HepG2 (cell line): ENCODE measurements around the gene CRLF3. TPM values are rescaled to one million over a fixed set of nuclear protein-coding genes. Genes with fewer than 3 reads are reported as not detected.
A peak's percentile ranks its signal among the peaks of the same experiment; 100 is the strongest.
"Not testable (repeated sequence)": the region's sequence is repeated elsewhere in the genome, so short reads cannot be mapped to it uniquely, and the experiment has no call there.

Experiments
- ATAC-seq: fragments of 200-7000 bp; cut with Tn5 transposase; 3 replicates; pipeline ENCODE4 v1.9.1; 2020; ENCODE audit warnings: mild to moderate bottlenecking, moderate library complexity
- BruUV-seq: library from RNA; stranded (reverse); fragments of 400-500 nt; replicated peaks from 2 replicates; lab custom pipeline; 2021; lab: Mats Ljungman, UMichigan
- CTCF ChIA-PET: fragments of 300-600 bp; formaldehyde crosslinking; extraction: SDS; loops from one replicate; lab custom pipeline; 2021; ENCODE audit warnings: low total read pairs, inconsistent platforms, low intra/inter-chr PET ratio; lab: Yijun Ruan, JAX
- POLR2A ChIA-PET: fragments of 350-600 bp; sonication (Branson Sonifier 250); formaldehyde crosslinking; loops from one replicate; lab custom pipeline; 2020; ENCODE audit warnings: antibody characterized with exemption, inconsistent platforms; lab: Yijun Ruan, JAX
- DNase-seq: peaks from one replicate; pipeline ENCODE4 v3.0.0-alpha.2; 2015; ENCODE audit warnings: low spot score
- FAIRE-seq: peaks from 3 replicates; lab custom pipeline; 2011; peaks lifted over from hg19 to GRCh38; lab: Jason Lieb, UNC
- H2AFZ ChIP-seq: one replicate; pipeline ENCODE4 v1.6.1; 2011; ENCODE audit warnings: low read length, inconsistent platforms
- H3K27ac ChIP-seq: fragments of 300-600 bp; 3 replicates; pipeline ENCODE4 v1.8.0; 2011; ENCODE audit warnings: mixed run types, mild to moderate bottlenecking, mixed read lengths, low read length, inconsistent platforms; ENCODE audit not compliant: insufficient read depth; ENCODE audit errors: extremely low read length
- H3K27me3 ChIP-seq, 2 experiments: fragments of 200-600 bp in 1 of 2; 2 replicates in 1 of 2; 3 replicates in 1 of 2; pipeline versions ENCODE4 v1.6.0 to v1.8.0; 2011; ENCODE audit warnings: low read length in 2 of 2, mild to moderate bottlenecking in 2 of 2, moderate library complexity in 2 of 2, inconsistent platforms in 1 of 2; ENCODE audit not compliant: insufficient read depth in 2 of 2, control insufficient read depth in 1 of 2
- H3K36me3 ChIP-seq, 2 experiments: fragments of 200-600 bp in 1 of 2; replicated peaks in 1 of 2; 2 replicates in 1 of 2; 3 replicates in 1 of 2; pipeline versions ENCODE4 v1.5.1 to v1.8.0; 2011; ENCODE audit warnings: low read length in 2 of 2, inconsistent platforms in 1 of 2; ENCODE audit not compliant: insufficient read depth in 2 of 2, control insufficient read depth in 1 of 2
- H3K4me1 ChIP-seq: 2 replicates; pipeline ENCODE4 v1.5.1; 2012; ENCODE audit warnings: low read length, inconsistent platforms; ENCODE audit not compliant: insufficient read depth
- H3K4me2 ChIP-seq: 2 replicates; pipeline ENCODE4 v1.6.0; 2011; ENCODE audit warnings: low read depth, low read length, inconsistent platforms
- H3K4me3 ChIP-seq, 3 experiments: fragments of 200-600 bp in 1 of 3; sonication (generic), shearing (Covaris generic) in 1 of 3; replicated peaks in 1 of 3; 2 replicates each; pipeline ENCODE4 v1.5.1; 2011 to 2016; ENCODE audit warnings: low read length in 3 of 3, inconsistent platforms in 2 of 3, low read depth in 2 of 3, mild to moderate bottlenecking in 2 of 3, control low read depth in 1 of 3, mixed read lengths in 1 of 3; ENCODE audit not compliant: insufficient read depth in 1 of 3
- H3K79me2 ChIP-seq: one replicate; pipeline ENCODE4 v1.6.1; 2011; ENCODE audit warnings: low read length, inconsistent platforms; ENCODE audit not compliant: insufficient read depth
- H3K9ac ChIP-seq: 2 replicates; pipeline ENCODE4 v1.6.0; 2011; ENCODE audit warnings: mild to moderate bottlenecking, low read depth, low read length, inconsistent platforms; ENCODE audit not compliant: insufficient read depth
- H3K9me3 ChIP-seq: 2 replicates; pipeline ENCODE4 v1.5.1; 2012; ENCODE audit warnings: mild to moderate bottlenecking, low read length
- H4K20me1 ChIP-seq: 2 replicates; pipeline ENCODE4 v1.6.0; 2011; ENCODE audit warnings: inconsistent platforms, mild to moderate bottlenecking, low read length, moderate library complexity; ENCODE audit not compliant: insufficient read depth
- RBM22 ChIP-seq: fragments of 200-400 bp; formaldehyde crosslinking; optimal IDR thresholded peaks from 2 replicates; pipeline ENCODE3; 2017; ENCODE audit warnings: mild to moderate bottlenecking, low read length, moderate library complexity
- ZNF136 ChIP-seq: sonication (generic); formaldehyde crosslinking; IDR thresholded peaks from 2 replicates; pipeline ENCODE4 v1.8.1; 2022; ENCODE audit warnings: low read depth, mild to moderate bottlenecking, moderate library complexity, missing genetic modification reagents
- WGBS: methylation state at CpG from one replicate; pipeline ENCODE4 v1.1.6; 2017; ENCODE audit warnings: low lambda C conversion rate; 5-methylcytosine and 5-hydroxymethylcytosine counted together
- in situ Hi-C: cut with HindIII; loops from 2 replicates; pipeline ENCODE4 v1.10.0; 2017; ENCODE audit warnings: low pct_unique_long_range_greater_than_20kb; ENCODE audit not compliant: extremely low pct_ligation_motif_present
- intact Hi-C: fragments of 100-400 bp; cut with micrococcal nuclease; formaldehyde crosslinking; loops from one replicate; pipeline ENCODE4 v1.10.0; 2022; ENCODE audit not compliant: unreplicated experiment
- polyA plus RNA-seq, 8 experiments: library from polyadenylated mRNA; depleted of rRNA in 3 of 8; stranded (reverse) in 7 of 8; unstranded in 1 of 8; fragments of >200 nt; fragmentation: Illumina TruSeq in 4 of 8; extraction: Trizol in 4 of 8; gene quantifications; 2 replicates each; pipeline versions ENCODE4 v1.2.1 to v1.2.3, GENCODE V29; 2011 to 2016; ENCODE audit warnings: low read depth in 4 of 8, missing spikeins in 1 of 8, mixed read lengths in 1 of 8; ENCODE audit not compliant: insufficient read depth in 1 of 8
- total RNA-seq, 5 experiments: library from RNA; depleted of rRNA; stranded (reverse); fragments of >200 nt; fragmentation: Illumina TruSeq; extraction: Trizol; gene quantifications; 2 replicates each; pipeline ENCODE4 v1.2.3, GENCODE V29; 2016; ENCODE audit warnings: low read depth in 1 of 5

CRLF3 gene
- total and polyA plus RNA-seq, 2 of the 13 experiments (the other 11 are each of a cell fraction or from before 2014, with no cell fraction given) = 6.4 to 9.1 TPM

GRCh38 chr17:30780343-30780742, 44.1 kb downstream of the CRLF3 start:
- no TSS peak for BruUV-seq
- Histone ChIP-seq H3K4me3 (no peak overlapping the region), H3K27ac (no peak overlapping the region), H2AFZ (no peak overlapping the region)
- POLR2A ChIA-PET = no interaction called here
- CTCF ChIA-PET = no interaction called here
- TF ChIP-seq RBM22 (peak; percentile 31), ZNF136 (CRISPR knock-in tag) (no peak)
- TF ChIP-seq, all 625 proteins: peak for 1
- in situ Hi-C loops (no loop called here), intact Hi-C loops (no loop called here)
- Histone ChIP-seq H4K20me1 (no peaks in the 10 kb centered on the region), H3K9ac (no peak overlapping the region), H3K27me3 (no peaks in the 10 kb centered on the region), H3K4me2 (no peak overlapping the region), H3K9me3 (no peaks in the 10 kb centered on the region), H3K36me3 (peaks cover 0 to 1% of the 10 kb centered on the region in 2 experiments; a peak in 1 of 5 replicates), H3K79me2 (no peaks in the 10 kb centered on the region), H3K4me1 (no peaks in the 10 kb centered on the region)
- 96% methylated on average over 6 of the region's 6 CpGs for WGBS
- no peak for FAIRE-seq
- ATAC-seq = no peak
- DNase-seq = no peak

- H3K79me2 ChIP-seq, H3K4me1 ChIP-seq, H3K27ac ChIP-seq, DNase-seq, H3K27me3 ChIP-seq, H3K4me3 ChIP-seq, H3K9me3 ChIP-seq, H3K4me2 ChIP-seq, BruUV-seq, CTCF ChIA-PET, FAIRE-seq, in situ Hi-C loops, POLR2A ChIA-PET, H3K9ac ChIP-seq, ATAC-seq, H4K20me1 ChIP-seq, H2AFZ ChIP-seq: not testable (repeated sequence)
- intact Hi-C loops = loop anchor here (2.0 kb wide), 1 partner anchor 14 kb away; no protein-coding TSS in a partner anchor
- WGBS = 93% methylated on average over 3 of the region's 3 CpGs
- peaks cover 0 to 26% of the 10 kb centered on the region in 2 experiments; a peak in 3 of 5 replicates for H3K36me3 ChIP-seq
Measured at GRCh38 chr17:30768771-30769170, 55.7 kb downstream of the CRLF3 start.

- H4K20me1 ChIP-seq, H3K27ac ChIP-seq, DNase-seq, H3K9me3 ChIP-seq, H3K27me3 ChIP-seq, H3K4me1 ChIP-seq, FAIRE-seq, H3K4me2 ChIP-seq, in situ Hi-C loops, H3K9ac ChIP-seq, POLR2A ChIA-PET, CTCF ChIA-PET, H2AFZ ChIP-seq, ATAC-seq, H3K4me3 ChIP-seq, BruUV-seq, H3K79me2 ChIP-seq: not testable (repeated sequence)
- intact Hi-C loops = loop anchor here (2.0 kb wide), 1 partner anchor 15 kb away; no protein-coding TSS in a partner anchor
- 97% methylated on average over 14 of the region's 14 CpGs for WGBS
- peaks cover 0 to 28% of the 10 kb centered on the region in 2 experiments; a peak in 2 of 5 replicates for H3K36me3 ChIP-seq
Measured at GRCh38 chr17:30767641-30768404, 56.7 kb downstream of the CRLF3 start.
